IgD-negative memory B cell (primary cell): ENCODE results near the gene BCAR3. TPM values are rescaled to one million over a fixed set of nuclear protein-coding genes. Genes with fewer than 3 reads are reported as not detected.

Experiments used
- H3K27ac Mint-ChIP-seq, 3 donors: one replicate each; pipeline ENCODE4 v1.8.0; 2020 to 2022; ENCODE audit warnings: mild to moderate bottlenecking in 3 of 3, mixed read lengths in 3 of 3, moderate library complexity in 1 of 3
- H3K27me3 Mint-ChIP-seq: one replicate; pipeline ENCODE4 v1.8.0; 2021; ENCODE audit warnings: mixed read lengths
- H3K36me3 Mint-ChIP-seq: one replicate; pipeline ENCODE4 v1.8.0; 2020; ENCODE audit warnings: mild to moderate bottlenecking, mixed read lengths
- H3K4me1 Mint-ChIP-seq, 3 donors: one replicate each; pipeline ENCODE4 v1.8.0; 2020 to 2022; ENCODE audit warnings: mixed read lengths in 3 of 3, mild to moderate bottlenecking in 1 of 3
- H3K4me3 Mint-ChIP-seq, 4 donors: one replicate each; pipeline ENCODE4 v1.8.0; 2020 to 2022; ENCODE audit warnings: mild to moderate bottlenecking in 4 of 4, mixed read lengths in 4 of 4, moderate library complexity in 3 of 4
- H3K9me3 Mint-ChIP-seq, 3 donors: one replicate each; pipeline ENCODE4 v1.8.0; 2020 to 2021; ENCODE audit warnings: mixed read lengths in 3 of 3, mild to moderate bottlenecking in 1 of 3
- polyA plus RNA-seq: library from polyadenylated mRNA; unstranded; fragments of 300-500 nt; fragmentation: Illumina TruSeq; gene quantifications from one replicate; pipeline ENCODE4 v1.2.3, GENCODE V29; 2021

Gene BCAR3
- polyA plus RNA-seq, 1 donor from 2014 or later, result 2.7 TPM

DNA sequence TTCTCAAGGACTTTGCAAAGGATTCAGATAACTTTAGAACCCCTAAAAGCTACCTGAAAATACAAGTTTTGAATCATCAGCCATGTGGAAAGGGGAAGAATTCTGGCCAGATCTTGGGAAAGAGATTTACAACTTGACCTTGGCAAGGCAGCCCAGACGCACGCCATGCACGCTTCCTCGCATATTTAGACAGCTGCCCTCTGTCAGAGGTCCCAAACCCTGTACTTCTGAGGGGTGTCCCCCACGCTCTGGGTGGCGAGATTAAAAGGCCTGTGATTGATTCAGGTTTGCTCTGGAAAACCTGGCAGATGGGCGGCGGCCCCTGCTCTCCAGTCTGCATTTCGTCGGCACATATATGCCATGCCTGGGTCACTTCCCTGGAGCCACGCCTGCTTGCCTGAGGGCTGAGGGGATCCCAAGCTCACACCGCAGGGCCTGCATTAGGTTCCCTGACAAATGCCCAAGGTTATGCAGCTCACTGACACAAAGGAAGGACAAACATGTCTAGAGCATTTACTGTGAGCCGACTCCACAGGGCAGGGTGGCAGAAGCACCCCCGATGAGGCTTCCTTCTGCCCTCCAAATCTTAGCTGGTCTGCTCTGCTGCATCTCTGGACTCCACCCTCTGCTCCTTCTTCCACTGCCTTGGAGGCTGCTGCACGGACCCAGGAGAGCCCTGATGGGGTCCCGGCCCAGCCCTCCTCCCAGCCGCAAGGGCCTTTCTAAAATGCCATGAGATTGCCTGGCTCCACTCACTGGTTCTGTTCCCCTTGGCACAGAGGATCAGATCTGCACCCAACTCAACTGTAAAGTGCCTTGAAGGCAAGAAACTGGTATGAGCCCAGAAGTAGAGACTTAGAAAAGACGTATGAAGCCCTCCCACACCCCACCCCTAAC, 103.9 kb downstream of the BCAR3 start:
- Mint-ChIP-seq H3K4me3 (no peak overlapping the region), H3K9me3 (no peaks in the 10 kb centered on the region), H3K27me3 (no peaks in the 10 kb centered on the region), H3K36me3 (peaks cover 6% of the 10 kb centered on the region), H3K27ac (no peak overlapping the region), H3K4me1 (peaks cover 0 to 1% (median 0%) of the 10 kb centered on the region in 3 donors)

DNA sequence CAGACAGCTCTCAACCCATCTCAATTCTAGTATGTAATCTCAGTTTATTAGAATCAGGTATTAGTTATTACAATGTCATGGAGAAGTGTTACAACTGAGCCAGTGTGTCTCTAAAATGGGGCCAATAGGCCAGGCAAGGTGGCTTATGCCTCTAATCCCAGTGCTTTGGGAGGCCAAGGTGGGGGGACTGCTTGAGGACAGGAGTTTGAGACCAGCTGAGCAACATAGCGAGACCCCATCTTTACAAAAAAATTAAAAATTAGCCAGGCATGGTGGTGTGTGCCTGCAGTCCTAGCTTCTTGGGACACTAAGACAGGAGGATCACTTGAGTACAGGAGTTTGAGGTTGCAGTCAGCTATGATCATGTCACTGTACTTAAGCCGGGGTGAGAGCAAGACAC, 104.9 kb downstream of the BCAR3 start:
- Mint-ChIP-seq H3K27me3 (no peaks in the 10 kb centered on the region), H3K9me3 (no peaks in the 10 kb centered on the region), H3K4me1 (peaks cover 0 to 1% (median 0%) of the 10 kb centered on the region in 3 donors), H3K4me3 (no peak overlapping the region), H3K36me3 (peaks cover 6% of the 10 kb centered on the region), H3K27ac (no peak overlapping the region)

DNA sequence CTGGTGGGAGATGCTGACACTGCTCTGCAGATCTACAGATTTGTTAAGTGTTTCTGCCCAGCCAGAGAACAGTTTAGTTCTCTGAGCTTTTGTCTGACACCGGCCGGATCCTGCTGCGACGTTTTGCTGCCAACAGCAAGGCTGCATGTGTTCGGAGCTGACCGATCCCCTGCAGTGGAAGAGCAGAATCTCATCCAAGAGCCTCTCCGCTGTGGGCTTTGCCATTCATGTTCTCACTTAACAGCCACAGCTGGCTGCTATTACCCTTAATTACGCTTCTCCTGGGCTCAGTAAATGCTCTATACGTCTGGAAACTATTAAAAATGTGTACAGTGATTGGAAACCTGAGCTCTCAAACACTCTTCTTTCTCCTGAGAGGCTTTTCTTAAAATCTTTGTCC, 105.3 kb downstream of the BCAR3 start:
- Mint-ChIP-seq H3K27me3 (no peaks in the 10 kb centered on the region), H3K4me3 (no peak overlapping the region), H3K9me3 (no peaks in the 10 kb centered on the region), H3K36me3 (peaks cover 8% of the 10 kb centered on the region), H3K4me1 (peaks cover 0 to 1% (median 0%) of the 10 kb centered on the region in 3 donors), H3K27ac (no peak overlapping the region)

DNA sequence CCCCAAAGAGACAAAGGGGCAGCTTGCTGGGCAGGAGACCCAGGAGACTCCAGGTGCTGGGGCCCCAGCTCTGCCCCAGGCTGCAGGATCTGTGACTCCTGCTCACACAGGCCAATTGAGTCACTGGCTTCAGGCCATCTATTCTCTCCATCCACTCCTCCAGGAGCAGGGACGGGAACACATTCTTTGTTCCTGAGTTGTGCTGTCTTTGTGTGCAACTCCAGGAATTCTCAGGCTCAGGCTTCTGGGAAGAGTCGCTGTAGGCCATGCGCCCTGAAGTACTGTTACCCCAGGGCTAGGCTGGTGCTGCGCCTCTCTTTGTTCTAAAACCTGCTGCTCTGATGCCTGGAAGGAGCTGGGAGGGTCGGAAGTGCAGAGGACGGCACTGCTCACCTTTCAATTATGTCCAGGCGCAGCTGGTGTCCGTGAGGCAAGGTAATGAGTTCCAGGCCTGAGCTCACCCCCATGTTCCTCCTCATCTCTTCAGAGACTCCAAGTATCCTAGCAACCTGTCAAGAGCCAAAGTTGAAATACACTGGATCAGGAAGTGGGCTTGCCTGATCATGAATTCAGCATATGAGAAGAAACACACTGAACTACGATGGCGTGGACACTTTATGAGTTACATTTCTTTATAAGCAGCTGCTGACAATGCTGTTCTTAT, 105.9 kb downstream of the BCAR3 start:
- Mint-ChIP-seq H3K9me3 (no peaks in the 10 kb centered on the region), H3K36me3 (peaks cover 8% of the 10 kb centered on the region), H3K4me3 (no peak overlapping the region), H3K27me3 (no peaks in the 10 kb centered on the region), H3K4me1 (peaks cover 0 to 1% (median 0%) of the 10 kb centered on the region in 3 donors), H3K27ac (peak overlapping the region in 1 of 3 donors; percentile 1)

DNA sequence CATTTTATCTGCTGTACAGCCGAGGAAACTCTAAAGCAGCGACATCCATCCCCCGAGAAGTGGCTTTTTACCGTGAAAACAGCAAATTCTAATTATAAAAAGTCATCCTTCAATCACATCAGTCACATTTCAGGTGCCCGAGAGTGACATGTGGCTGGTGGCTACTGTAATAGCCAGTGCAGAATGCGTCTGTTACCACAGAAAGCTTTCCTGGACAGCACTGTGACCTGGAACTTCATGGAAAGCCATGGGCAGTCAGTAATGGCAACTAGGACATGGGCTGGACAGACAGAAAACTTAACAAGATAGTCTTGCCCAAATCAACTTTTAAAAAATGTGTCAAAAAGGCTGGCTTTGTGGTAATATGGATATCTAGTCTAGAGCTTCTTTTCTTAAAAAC, 106.6 kb downstream of the BCAR3 start:
- Mint-ChIP-seq H3K4me3 (no peak overlapping the region), H3K36me3 (peaks cover 8% of the 10 kb centered on the region), H3K9me3 (no peaks in the 10 kb centered on the region), H3K4me1 (peaks cover 0 to 1% (median 0%) of the 10 kb centered on the region in 3 donors), H3K27me3 (no peaks in the 10 kb centered on the region), H3K27ac (no peak overlapping the region)

DNA sequence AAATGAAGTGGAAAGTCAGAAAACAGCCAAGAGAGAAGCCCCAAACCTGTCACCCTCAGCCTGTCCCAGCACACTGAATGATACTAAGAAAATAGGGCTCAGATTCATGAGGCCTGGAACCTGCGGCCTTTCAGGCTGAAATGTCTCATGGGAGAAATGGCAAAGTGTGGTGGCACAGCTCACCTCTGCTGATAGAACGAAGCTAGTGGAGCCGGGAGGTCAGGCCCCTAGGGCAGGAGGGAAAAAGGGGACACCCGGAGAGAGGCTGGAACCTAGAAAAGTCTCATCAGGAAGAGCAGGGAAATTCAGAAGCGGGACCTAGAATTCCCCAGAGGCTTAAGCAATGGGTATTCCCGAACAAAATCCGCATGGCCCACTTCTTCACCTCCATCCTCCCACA, 107.1 kb downstream of the BCAR3 start:
- peaks cover 8% of the 10 kb centered on the region for H3K36me3 Mint-ChIP-seq
- peaks cover 0 to 1% (median 0%) of the 10 kb centered on the region in 3 donors for H3K4me1 Mint-ChIP-seq
- H3K27ac Mint-ChIP-seq, result peak overlapping the region in 1 of 3 donors; percentile 73
- H3K27me3 Mint-ChIP-seq, result no peaks in the 10 kb centered on the region
- H3K4me3 Mint-ChIP-seq, result no peak overlapping the region
- H3K9me3 Mint-ChIP-seq, result no peaks in the 10 kb centered on the region

DNA sequence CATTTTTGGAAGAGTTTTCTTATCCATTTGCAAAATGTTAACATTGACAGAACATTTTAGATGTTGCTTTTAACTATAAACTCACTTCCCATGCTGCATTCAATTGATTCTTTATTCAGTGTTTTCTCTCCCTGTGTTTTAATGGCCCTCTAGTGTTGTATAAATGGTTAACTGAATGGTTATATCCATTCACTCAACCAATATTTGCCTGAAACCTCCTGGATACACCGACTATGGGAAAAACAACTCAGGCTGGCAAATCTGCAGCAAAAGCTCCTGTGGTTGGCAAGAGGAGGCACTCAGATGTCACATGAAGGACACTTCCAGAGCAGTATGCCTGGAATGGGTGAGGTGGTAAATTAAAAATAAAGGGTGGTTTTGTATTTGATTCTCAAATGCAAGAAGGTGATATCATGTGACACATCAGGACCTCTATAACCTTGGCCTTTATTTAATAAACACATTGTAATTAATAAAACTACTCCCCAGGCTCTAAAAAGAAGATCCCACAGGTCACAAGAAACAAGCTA, 107.6 kb downstream of the BCAR3 start:
- H3K4me3 Mint-ChIP-seq, result no peak overlapping the region
- peaks cover 8% of the 10 kb centered on the region for H3K36me3 Mint-ChIP-seq
- H3K9me3 Mint-ChIP-seq, result no peaks in the 10 kb centered on the region

DNA sequence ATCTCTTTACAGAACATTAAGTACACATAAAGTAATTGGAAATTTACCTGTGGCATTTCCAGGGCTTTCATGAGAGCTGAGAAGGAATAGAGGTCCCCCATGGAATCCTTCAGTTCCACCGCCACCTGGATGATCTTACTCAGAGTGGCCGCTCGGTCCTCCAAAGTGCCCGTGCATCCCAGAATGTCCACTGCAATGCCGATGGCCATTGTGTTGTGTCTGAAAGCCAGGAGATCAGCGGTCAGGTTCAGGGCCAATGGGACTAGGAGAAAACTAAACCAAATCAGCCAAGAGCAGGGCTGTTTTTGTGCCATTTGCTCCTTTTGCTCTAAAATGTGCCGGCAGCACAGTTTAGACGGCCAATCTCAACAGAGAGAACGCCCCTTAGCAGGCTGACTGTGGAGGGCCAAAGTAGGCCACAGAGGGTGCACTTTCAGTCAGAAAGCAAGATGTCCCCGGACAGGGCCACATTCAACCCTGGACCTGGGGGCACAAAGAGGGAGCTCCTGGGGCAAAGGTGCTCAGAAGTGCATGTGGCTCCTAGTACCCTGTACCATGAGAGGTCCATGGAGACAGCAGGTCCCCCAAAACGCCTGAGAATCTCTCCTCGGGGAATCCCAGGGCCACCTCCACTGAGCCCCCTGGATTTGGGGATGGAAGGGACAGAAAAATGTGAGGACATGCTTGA, 109.9 kb downstream of the BCAR3 start:
- H3K4me1 Mint-ChIP-seq, result no peaks in the 10 kb centered on the region
- H3K36me3 Mint-ChIP-seq, result peaks cover 8% of the 10 kb centered on the region
- no peaks in the 10 kb centered on the region for H3K9me3 Mint-ChIP-seq
- no peak overlapping the region for H3K27ac Mint-ChIP-seq
- H3K4me3 Mint-ChIP-seq, result no peak overlapping the region
- no peaks in the 10 kb centered on the region for H3K27me3 Mint-ChIP-seq

More for the DNA sequence above, 107.6 kb downstream of the BCAR3 start:
- no peaks in the 10 kb centered on the region for H3K27me3 Mint-ChIP-seq
- peak overlapping the region in 1 of 3 donors; percentile 73 for H3K27ac Mint-ChIP-seq
- H3K4me1 Mint-ChIP-seq, result peaks cover 0 to 1% (median 0%) of the 10 kb centered on the region in 3 donors

DNA sequence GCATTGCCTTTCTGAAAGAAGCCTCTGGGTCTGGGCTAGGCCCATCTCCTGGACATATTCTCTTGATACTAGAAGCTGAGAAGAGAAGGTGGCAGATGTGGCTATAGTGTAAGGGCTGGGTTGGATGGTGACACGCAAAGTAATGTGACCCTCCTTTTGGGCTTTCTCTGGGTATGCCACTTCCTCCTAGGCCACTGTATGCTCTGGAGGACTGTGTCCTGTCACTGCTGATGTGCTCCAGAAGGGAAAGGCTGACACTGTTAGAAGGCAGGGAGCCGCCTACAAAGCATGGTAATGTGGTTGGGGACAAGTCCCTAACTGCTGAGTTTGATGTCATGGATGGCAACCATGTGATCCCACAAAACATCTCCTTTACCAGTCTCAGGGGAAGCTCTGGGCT, 112.1 kb downstream of the BCAR3 start:
- Mint-ChIP-seq H3K27ac (peak overlapping the region in 2 of 3 donors; percentile 10 to 31), H3K36me3 (peaks cover 8% of the 10 kb centered on the region), H3K9me3 (no peaks in the 10 kb centered on the region), H3K4me3 (no peak overlapping the region), H3K4me1 (no peaks in the 10 kb centered on the region), H3K27me3 (no peaks in the 10 kb centered on the region)

DNA sequence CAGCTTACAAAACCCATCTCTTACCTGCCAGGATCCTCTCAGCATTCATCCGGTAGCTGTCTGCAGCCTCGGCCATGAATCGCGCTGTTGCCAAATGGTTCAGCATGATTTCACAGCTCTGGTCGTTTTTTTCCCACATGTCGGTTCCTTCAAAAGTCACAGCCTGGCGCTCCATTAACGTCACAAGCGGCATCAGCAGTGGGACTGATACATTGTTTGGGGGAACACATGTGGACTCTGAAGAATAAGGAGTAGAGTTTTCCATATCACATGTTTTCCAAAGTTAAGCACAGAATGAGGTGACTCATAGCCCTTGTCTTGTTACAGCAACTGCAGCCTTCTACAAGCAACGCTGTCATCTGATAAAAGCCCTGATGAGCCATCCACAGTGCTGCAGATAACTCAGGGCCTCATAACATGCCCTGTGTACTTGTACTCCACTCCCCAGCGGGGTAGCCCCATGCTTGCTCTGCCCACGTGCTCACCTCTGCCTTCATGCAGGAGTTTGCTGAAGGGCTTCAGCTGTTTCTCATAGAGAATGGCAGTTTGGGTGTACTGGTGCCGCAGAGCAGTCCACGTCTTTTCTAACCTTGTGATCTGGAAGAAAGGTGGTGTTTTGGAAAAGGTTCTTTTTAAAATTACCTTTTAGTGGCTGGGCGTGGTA, 114.2 kb downstream of the BCAR3 start:
- peaks cover 11% of the 10 kb centered on the region for H3K36me3 Mint-ChIP-seq
- H3K9me3 Mint-ChIP-seq, result no peaks in the 10 kb centered on the region
- H3K4me1 Mint-ChIP-seq, result no peaks in the 10 kb centered on the region
- no peak overlapping the region for H3K27ac Mint-ChIP-seq
- H3K27me3 Mint-ChIP-seq, result no peaks in the 10 kb centered on the region
- no peak overlapping the region for H3K4me3 Mint-ChIP-seq

DNA sequence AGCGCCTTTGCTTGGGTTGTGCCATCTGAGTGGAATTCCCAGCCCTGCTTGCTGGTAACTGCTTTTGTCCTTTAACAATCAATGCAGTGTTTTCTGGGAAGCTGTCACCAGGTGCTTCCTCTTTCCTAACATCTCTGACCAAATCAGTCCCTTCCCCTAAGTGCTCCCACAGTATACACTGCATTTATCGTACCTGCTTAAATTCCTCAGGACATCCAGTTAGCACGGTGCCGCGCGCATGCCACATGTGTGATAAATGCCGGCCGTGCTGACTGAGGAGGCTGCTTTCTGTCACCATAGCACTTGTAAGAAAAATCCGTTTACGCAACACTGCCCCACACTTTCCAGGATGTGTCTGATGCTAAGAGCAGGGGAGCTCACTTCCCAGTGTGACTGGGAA, 115.4 kb downstream of the BCAR3 start:
- peaks cover 16% of the 10 kb centered on the region for H3K36me3 Mint-ChIP-seq

DNA sequence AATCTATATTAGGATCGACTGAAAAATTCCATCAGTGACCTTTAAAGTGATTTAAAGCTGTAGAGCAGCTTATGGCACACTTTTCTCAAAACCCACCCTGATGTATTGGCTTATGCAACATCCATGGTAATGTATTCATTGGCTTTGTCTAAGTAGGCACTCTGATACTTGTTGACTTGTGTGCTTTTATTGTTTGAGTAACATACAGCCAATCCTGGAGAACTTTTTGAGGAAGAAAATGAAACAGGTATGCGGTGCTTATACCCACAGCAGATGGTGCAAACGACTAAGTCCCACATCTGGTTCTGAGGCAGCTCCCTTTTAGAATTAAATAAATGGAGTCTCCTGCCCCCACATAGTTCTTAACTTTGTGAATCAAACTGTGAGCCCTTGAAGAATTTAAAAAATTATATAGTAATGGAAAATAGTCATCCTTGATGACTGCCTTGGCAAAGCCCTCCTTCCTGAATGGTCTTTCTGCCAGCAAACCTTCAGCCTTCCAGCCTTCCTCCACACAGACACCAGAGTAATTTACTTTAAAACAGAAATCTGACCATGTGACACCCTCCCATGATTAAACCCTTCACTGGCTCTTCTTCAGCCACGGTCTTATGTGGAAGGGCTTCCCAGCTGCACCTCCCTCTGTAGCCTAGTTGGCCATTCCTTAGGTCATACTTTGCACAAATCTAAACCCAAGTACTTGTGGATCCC, 116.0 kb downstream of the BCAR3 start:
- Mint-ChIP-seq H3K4me1 (no peaks in the 10 kb centered on the region), H3K4me3 (no peak overlapping the region), H3K36me3 (peaks cover 16% of the 10 kb centered on the region), H3K9me3 (no peaks in the 10 kb centered on the region), H3K27me3 (no peaks in the 10 kb centered on the region), H3K27ac (peak overlapping the region in 1 of 3 donors; percentile 81)

More for the DNA sequence above, 115.4 kb downstream of the BCAR3 start:
- no peaks in the 10 kb centered on the region for H3K4me1 Mint-ChIP-seq
- H3K9me3 Mint-ChIP-seq, result no peaks in the 10 kb centered on the region
- H3K27me3 Mint-ChIP-seq, result no peaks in the 10 kb centered on the region
- H3K4me3 Mint-ChIP-seq, result peak overlapping the region in 1 of 4 donors; percentile 75
- H3K27ac Mint-ChIP-seq, result peak overlapping the region in 1 of 3 donors; percentile 81

DNA sequence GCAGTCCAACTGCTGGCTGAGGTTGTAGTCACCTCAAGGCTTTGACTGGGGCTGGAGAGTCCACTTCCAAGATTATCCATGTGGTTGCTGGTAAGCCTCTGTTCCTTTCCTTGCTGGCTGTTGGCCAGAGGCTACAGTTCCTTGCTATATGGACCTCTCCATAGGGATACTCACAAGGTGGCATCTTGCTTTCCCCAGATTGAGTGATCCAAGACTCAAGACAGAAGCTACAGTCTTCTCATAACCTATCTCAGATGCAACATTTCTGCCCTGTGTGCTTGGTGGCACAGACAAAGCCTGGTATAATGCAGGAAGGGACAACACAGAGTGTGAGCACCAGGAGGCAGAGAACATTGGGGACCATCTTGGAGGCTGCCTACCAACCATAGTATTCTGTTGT, 121.9 kb downstream of the BCAR3 start:
- no peaks in the 10 kb centered on the region for H3K27me3 Mint-ChIP-seq
- no peak overlapping the region for H3K27ac Mint-ChIP-seq
- no peaks in the 10 kb centered on the region for H3K9me3 Mint-ChIP-seq
- H3K4me3 Mint-ChIP-seq, result peak overlapping the region in 1 of 4 donors; percentile 35
- peaks cover 12 to 17% (median 12%) of the 10 kb centered on the region in 3 donors for H3K4me1 Mint-ChIP-seq
- H3K36me3 Mint-ChIP-seq, result peaks cover 15% of the 10 kb centered on the region

DNA sequence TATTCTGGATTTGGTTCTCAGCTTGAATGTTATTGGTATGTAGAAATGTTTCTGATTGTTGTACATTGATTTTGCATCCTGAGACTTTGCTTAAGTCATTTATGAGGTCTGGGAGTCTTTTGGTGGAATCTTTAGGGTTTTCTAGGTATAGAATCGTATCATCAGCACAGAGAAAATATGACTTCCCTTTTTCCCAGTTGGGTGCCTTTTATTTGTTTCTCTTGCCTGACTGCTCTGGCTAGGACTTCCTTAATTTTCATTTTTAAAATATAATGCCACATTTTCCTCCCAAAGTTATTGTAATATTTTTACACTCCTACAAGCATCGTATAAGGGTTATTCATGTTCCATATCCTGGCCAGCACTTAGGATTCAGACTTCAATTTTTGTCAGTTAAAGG, 122.6 kb downstream of the BCAR3 start:
- Mint-ChIP-seq H3K27me3 (no peaks in the 10 kb centered on the region), H3K9me3 (no peaks in the 10 kb centered on the region), H3K27ac (no peak overlapping the region), H3K4me1 (peaks cover 12 to 17% (median 12%) of the 10 kb centered on the region in 3 donors), H3K4me3 (peak overlapping the region in 2 of 4 donors; percentile 35 to 65), H3K36me3 (peaks cover 15% of the 10 kb centered on the region)
